ENCODE data around the gene TMEM260.
A peak's percentile ranks its signal among the peaks of the same experiment; 100 is the strongest.
"Not testable (repeated sequence)": the region's sequence is repeated elsewhere in the genome, so short reads cannot be mapped to it uniquely, and the experiment has no call there.

Gene TMEM260

GRCh38 chr14:56603648-56604047 lies 24.1 kb downstream of the TMEM260 start:
- DNase-seq: no peak

GRCh38 chr14:56608689-56609088 lies 29.1 kb downstream of the TMEM260 start:
- DNase-seq: no peak

- not testable (repeated sequence) for DNase-seq
Measured at GRCh38 chr14:56611663-56612062, 32.1 kb downstream of the TMEM260 start.

GRCh38 chr14:56617084-56617483 lies 37.5 kb downstream of the TMEM260 start:
- no peak for DNase-seq

GRCh38 chr14:56630707-56631106 lies 51.1 kb downstream of the TMEM260 start:
- DNase-seq: no peak

- DNase-seq: no peak
Measured at GRCh38 chr14:56632195-56632594, 52.6 kb downstream of the TMEM260 start.

- no peak for DNase-seq
Measured at GRCh38 chr14:56633544-56633943, 53.9 kb downstream of the TMEM260 start.

- no peak for DNase-seq
Measured at GRCh38 chr14:56635041-56635440, 55.4 kb downstream of the TMEM260 start.

- DNase-seq: no peak
Measured at GRCh38 chr14:56647493-56647892, 67.9 kb downstream of the TMEM260 start.

GRCh38 chr14:56648508-56649301 lies 69.1 kb downstream of the TMEM260 start:
- no peak for DNase-seq

- no peak for DNase-seq
Measured at GRCh38 chr14:56649382-56649781, 69.8 kb downstream of the TMEM260 start.

GRCh38 chr14:56650048-56650447 lies 70.5 kb downstream of the TMEM260 start:
- no peak for DNase-seq

- DNase-seq: no peak
Measured at GRCh38 chr14:56650979-56651378, 71.4 kb downstream of the TMEM260 start.

GRCh38 chr14:56657604-56658003 lies 78.0 kb downstream of the TMEM260 start:
- DNase-seq: no peak

- no peak for DNase-seq
Measured at GRCh38 chr14:56659378-56659777, 79.8 kb downstream of the TMEM260 start.

- DNase-seq: peak in 1 of 5 donors; percentile 8
Measured at GRCh38 chr14:56659964-56660551, 80.5 kb downstream of the TMEM260 start.

GRCh38 chr14:56660677-56661389 lies 81.2 kb downstream of the TMEM260 start:
- DNase-seq: no peak

- no peak for DNase-seq
Measured at GRCh38 chr14:56661478-56661877, 81.9 kb downstream of the TMEM260 start.

- no peak for DNase-seq
Measured at GRCh38 chr14:56664811-56665421, 85.3 kb downstream of the TMEM260 start.

GRCh38 chr14:56666294-56666693 lies 86.7 kb downstream of the TMEM260 start:
- DNase-seq: no peak

- DNase-seq: no peak
Measured at GRCh38 chr14:56666716-56667115, 87.1 kb downstream of the TMEM260 start.

GRCh38 chr14:56667290-56667689 lies 87.7 kb downstream of the TMEM260 start:
- DNase-seq: not testable (repeated sequence)

GRCh38 chr14:56676042-56676441 lies 96.4 kb downstream of the TMEM260 start:
- no peak for DNase-seq

Data from T-helper 1 cell (primary cell).